Measurements from ENCODE around the gene MCM9. TPM values are rescaled to one million over a fixed set of nuclear protein-coding genes. Genes with fewer than 3 reads are reported as not detected.

MCM9 gene
- total RNA-seq, 1 donor from 2014 or later = 37.0 TPM

- no peak for TF ChIP-seq CTCF (IDR thresholded peaks at IDR 0.05)
- H3K27ac Mint-ChIP-seq = peak overlapping the region; percentile 12
- peaks cover 11% of the 10 kb centered on the region for H3K4me1 Mint-ChIP-seq
- ATAC-seq (ENCODE audit: low read depth) (no peak), DNase-seq (no peak)
- H3K36me3 Mint-ChIP-seq (ENCODE audit: low read depth) = peaks cover 44% of the 10 kb centered on the region
- intact Hi-C loops (cut with micrococcal nuclease) = no loop called here
- POLR2A ChIA-PET = no interaction called here
- H3K9me3 Mint-ChIP-seq = peaks cover 2% of the 10 kb centered on the region
- CTCF ChIA-PET = no interaction called here
- H3K27me3 Mint-ChIP-seq = no peaks in the 10 kb centered on the region
- no peak overlapping the region for H3K4me3 Mint-ChIP-seq
Measured at GRCh38 chr6:118815495-118815894, 119.5 kb downstream of the MCM9 start.

GRCh38 chr6:118813775-118814174, 121.2 kb downstream of the MCM9 start:
- H3K27me3 Mint-ChIP-seq = no peaks in the 10 kb centered on the region
- H3K4me1 Mint-ChIP-seq = peaks cover 28% of the 10 kb centered on the region
- intact Hi-C loops (cut with micrococcal nuclease) = no loop called here
- DNase-seq (no peak), ATAC-seq (ENCODE audit: low read depth) (no peak)
- ChIA-PET POLR2A (no interaction called here), CTCF (no interaction called here)
- H3K9me3 Mint-ChIP-seq = peaks cover under 1% of the 10 kb centered on the region
- TF ChIP-seq CTCF (IDR thresholded peaks at IDR 0.05) = no peak
- peak overlapping the region; percentile 76 for H3K27ac Mint-ChIP-seq
- H3K36me3 Mint-ChIP-seq (ENCODE audit: low read depth) = peaks cover 42% of the 10 kb centered on the region
- no peak overlapping the region for H3K4me3 Mint-ChIP-seq

GRCh38 chr6:118812970-118813369, 122.0 kb downstream of the MCM9 start:
- H3K36me3 Mint-ChIP-seq (ENCODE audit: low read depth) = peaks cover 41% of the 10 kb centered on the region
- H3K4me3 Mint-ChIP-seq = no peak overlapping the region

GRCh38 chr6:118810420-118811027, 124.4 kb downstream of the MCM9 start:
- intact Hi-C loops (cut with micrococcal nuclease) = loop anchor here (1.0 kb wide), 1 partner anchor 84 kb away; the partner anchor contains the start of gene ASF1A
- no peaks in the 10 kb centered on the region for H3K27me3 Mint-ChIP-seq
- peaks cover 23% of the 10 kb centered on the region for H3K36me3 Mint-ChIP-seq (ENCODE audit: low read depth)
- DNase-seq = no peak
- peaks cover 36% of the 10 kb centered on the region for H3K4me1 Mint-ChIP-seq
- ChIA-PET POLR2A (no interaction called here), CTCF (interaction anchor here (1.0 kb wide), 2 partner anchors 86 to 245 kb away, joined by 3 to 4 read pairs; no protein-coding TSS in a partner anchor)
- peak; percentile 82 for ATAC-seq (ENCODE audit: low read depth)
- H3K9me3 Mint-ChIP-seq = no peaks in the 10 kb centered on the region
- TF ChIP-seq CTCF (IDR thresholded peaks at IDR 0.05) = no peak
- H3K4me3 Mint-ChIP-seq = peak overlapping the region; percentile 69
- peak overlapping the region; percentile 83 for H3K27ac Mint-ChIP-seq

More at GRCh38 chr6:118812970-118813369, 122.0 kb downstream of the MCM9 start:
- Mint-ChIP-seq H3K4me1 (peaks cover 36% of the 10 kb centered on the region), H3K9me3 (no peaks in the 10 kb centered on the region), H3K27ac (no peak overlapping the region), H3K27me3 (no peaks in the 10 kb centered on the region)
- intact Hi-C loops (cut with micrococcal nuclease) = no loop called here
- DNase-seq = no peak
- no peak for TF ChIP-seq CTCF (IDR thresholded peaks at IDR 0.05)
- ChIA-PET POLR2A (no interaction called here), CTCF (no interaction called here)
- ATAC-seq (ENCODE audit: low read depth) = no peak

GRCh38 chr6:118808793-118809638, 125.9 kb downstream of the MCM9 start:
- Mint-ChIP-seq H3K27me3 (no peaks in the 10 kb centered on the region), H3K36me3 (ENCODE audit: low read depth) (peaks cover 12% of the 10 kb centered on the region), H3K27ac (peak overlapping the region; percentile 79), H3K9me3 (no peaks in the 10 kb centered on the region), H3K4me3 (peak overlapping the region; percentile 15), H3K4me1 (peaks cover 36% of the 10 kb centered on the region)
- ChIA-PET POLR2A (interaction anchor here (0.6 to 1.6 kb wide), 4 partner anchors 12 to 158 kb away, joined by 3 to 6 read pairs (median 3); partner anchors contain the start of gene CEP85L), CTCF (interaction anchor here (0.6 to 1.3 kb wide), 6 partner anchors 8 to 302 kb away, joined by 3 to 7 read pairs (median 4); no protein-coding TSS in a partner anchor)
- TF ChIP-seq CTCF (IDR thresholded peaks at IDR 0.05) = no peak
- ATAC-seq (ENCODE audit: low read depth) (peak; percentile 75), DNase-seq (no peak)
- intact Hi-C loops (cut with micrococcal nuclease) = loop anchor here (2.0 to 10.0 kb wide), 4 partner anchors 34 to 1204 kb away; partner anchors contain the start of gene GOPC
